ENCODE data around the gene ACE. TPM values are rescaled to one million over a fixed set of nuclear protein-coding genes. Genes with fewer than 3 reads are reported as not detected.

Gene ACE
- total and polyA plus RNA-seq, 5 donors, result 4.0 to 10.1 (median 5.7) TPM

DNA sequence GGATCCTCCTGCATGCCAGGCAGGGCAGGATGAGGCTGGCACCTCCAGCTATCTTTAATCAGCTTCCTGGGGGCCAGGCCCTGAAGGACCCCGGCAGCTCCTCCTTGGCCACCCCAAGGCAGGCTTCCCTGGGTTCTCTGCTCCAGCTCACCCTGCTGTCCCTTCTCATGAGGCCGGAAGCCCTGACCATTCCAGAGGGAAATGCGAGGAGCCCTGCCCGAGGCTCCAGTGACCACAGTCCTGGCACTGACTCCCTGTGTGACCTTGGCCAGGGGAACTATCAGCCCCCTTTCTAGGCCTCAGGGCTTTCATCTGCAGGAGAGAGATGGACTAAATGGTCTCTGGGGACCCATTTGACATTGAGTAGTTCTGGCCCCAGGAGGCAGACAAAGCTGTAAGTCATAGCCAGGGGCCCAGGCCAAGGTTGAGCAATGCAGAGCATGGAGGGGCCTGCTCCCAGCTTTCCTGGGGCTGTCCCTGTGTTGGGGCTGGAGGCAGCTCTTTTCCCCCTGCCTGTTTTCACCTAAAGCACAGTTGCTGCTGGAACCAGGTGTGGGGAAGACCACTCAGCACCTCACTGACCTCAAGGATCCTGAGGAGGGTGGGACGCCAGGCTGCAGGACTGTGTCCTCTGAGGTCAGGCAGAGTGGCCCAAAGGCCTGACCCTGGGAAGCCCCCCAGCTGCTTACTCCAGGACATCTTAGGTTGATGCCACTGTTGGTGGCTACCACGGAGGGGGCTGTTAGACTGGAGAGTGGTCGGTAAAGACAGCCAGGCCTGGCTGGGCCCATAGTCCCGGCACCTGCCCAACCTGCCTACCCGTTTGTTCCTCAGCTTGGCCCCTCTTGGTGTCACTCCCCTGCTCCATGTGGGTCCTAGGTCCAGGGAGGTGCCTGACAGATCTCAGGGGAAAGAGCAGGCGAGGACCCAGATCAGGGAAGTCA lies 54.4 kb downstream of the ACE start:
- WGBS, result 89% methylated on average over 10 of the region's 10 CpGs
- intact Hi-C loops (cut with DNase I), result no loop called here
- peak in 2 of 3 donors; percentile 18 to 24 for DNase-seq

DNA sequence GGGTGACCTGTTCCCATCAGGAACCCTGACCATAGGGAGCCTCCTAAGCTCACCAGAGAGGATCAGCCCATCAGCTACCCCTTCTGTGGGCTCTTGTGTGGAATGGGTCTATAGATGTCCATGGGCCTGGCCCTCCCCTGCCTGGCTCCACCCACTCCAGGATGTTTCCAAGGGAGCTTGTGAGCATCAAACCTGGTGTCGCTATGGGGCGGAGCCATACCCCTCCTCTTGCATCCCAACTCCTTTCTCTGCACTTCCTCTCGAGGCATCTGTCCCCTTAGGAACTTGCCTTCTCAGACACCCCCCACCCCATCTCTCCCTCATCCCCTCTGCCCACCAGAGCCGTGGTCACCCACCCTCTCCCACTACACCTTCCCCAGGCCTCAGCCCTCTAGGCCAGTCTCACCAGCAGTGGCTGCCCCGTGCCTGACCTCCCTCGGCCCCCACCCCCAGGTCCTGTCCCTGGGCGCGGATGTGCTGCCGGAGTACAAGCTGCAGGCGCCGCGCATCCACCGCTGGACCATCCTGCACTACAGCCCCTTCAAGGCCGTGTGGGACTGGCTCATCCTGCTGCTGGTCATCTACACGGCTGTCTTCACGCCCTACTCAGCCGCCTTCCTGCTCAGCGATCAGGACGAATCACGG lies 56.7 kb downstream of the ACE start:
- H3K4me3 ChIP-seq (ENCODE audit: low read length), result no peak overlapping the region
- DNase-seq (no peak), ATAC-seq (no peak)
- intact Hi-C loops (cut with DNase I), result no loop called here
- no peak overlapping the region for H3K27ac ChIP-seq (ENCODE audit: low read length)
- no peaks in the 10 kb centered on the region for H3K27me3 ChIP-seq (ENCODE audit: control insufficient read depth, insufficient read depth)
- 85% methylated on average over 20 of the region's 20 CpGs for WGBS
- no peaks in the 10 kb centered on the region for H3K9me3 ChIP-seq (ENCODE audit: control insufficient read depth, low read length)
- H3K4me1 ChIP-seq (ENCODE audit: control insufficient read depth, insufficient read depth, low read length), result no peaks in the 10 kb centered on the region

More for the DNA sequence above, 54.4 kb downstream of the ACE start:
- Histone ChIP-seq H3K4me3 (ENCODE audit: low read length) (no peak overlapping the region), H3K9me3 (ENCODE audit: control insufficient read depth, low read length) (no peaks in the 10 kb centered on the region), H3K27ac (ENCODE audit: low read length) (no peak overlapping the region), H3K27me3 (ENCODE audit: control insufficient read depth, insufficient read depth) (no peaks in the 10 kb centered on the region), H3K4me1 (ENCODE audit: control insufficient read depth, insufficient read depth, low read length) (no peaks in the 10 kb centered on the region)
- no peak for ATAC-seq

DNA sequence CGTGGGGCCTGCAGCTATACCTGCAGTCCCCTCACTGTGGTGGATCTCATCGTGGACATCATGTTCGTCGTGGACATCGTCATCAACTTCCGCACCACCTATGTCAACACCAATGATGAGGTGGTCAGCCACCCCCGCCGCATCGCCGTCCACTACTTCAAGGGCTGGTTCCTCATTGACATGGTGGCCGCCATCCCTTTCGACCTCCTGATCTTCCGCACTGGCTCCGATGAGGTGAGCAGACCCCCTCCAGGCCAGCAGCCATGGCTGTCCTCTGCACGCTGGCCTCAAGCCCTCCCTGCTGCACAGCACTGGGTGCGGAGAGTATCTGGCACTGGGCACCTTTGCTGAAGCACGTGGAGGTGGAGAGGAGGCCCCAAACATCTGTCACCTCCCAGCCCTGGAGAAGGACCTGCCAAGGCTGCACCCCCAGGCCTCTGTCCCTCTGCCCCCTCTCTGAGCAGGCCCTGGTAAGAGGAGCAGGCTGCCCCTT lies 57.3 kb downstream of the ACE start:
- H3K27ac ChIP-seq (ENCODE audit: low read length), result no peak overlapping the region
- intact Hi-C loops (cut with DNase I), result no loop called here
- H3K27me3 ChIP-seq (ENCODE audit: control insufficient read depth, insufficient read depth), result no peaks in the 10 kb centered on the region
- DNase-seq (no peak), ATAC-seq (no peak)
- H3K9me3 ChIP-seq (ENCODE audit: control insufficient read depth, low read length), result no peaks in the 10 kb centered on the region
- H3K4me3 ChIP-seq (ENCODE audit: low read length), result no peak overlapping the region
- no peaks in the 10 kb centered on the region for H3K4me1 ChIP-seq (ENCODE audit: control insufficient read depth, insufficient read depth, low read length)
- WGBS, result 92% methylated on average over 17 of the region's 17 CpGs

DNA sequence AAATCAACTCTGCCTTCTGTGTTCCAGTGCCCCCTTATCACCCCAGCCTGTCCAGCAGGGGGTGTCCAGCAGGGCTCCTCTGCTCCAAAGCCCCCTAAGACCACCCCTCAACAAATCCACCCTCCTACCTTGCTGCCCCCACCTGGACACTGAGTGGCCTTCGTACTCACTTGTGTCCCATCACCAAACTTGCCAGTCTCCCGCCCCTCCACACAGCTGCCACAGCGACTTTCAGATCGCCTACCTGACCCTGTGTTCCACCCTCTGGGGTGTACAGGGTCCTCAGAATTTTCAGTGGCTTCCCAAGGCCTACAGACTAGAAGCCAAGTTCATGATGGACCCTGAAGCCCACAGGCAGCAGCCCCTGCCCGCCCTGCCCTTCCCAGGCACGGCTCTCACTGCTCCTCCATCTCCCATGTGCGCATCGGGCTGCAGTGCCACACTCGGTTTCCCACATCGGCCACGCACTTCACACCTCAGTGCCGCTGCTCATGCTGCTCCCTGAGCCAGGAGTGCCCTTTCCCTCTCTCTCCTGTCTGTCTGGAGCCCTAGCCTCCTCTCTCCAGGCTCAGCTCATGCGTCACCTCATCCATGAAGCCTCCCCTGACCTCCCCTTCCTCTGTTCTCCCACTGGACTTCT lies 58.1 kb downstream of the ACE start:
- 80% methylated on average over 13 of the region's 13 CpGs for WGBS
- intact Hi-C loops (cut with DNase I), result no loop called here
- no peak for ATAC-seq
- no peak overlapping the region for H3K4me3 ChIP-seq (ENCODE audit: low read length)
- H3K4me1 ChIP-seq (ENCODE audit: control insufficient read depth, insufficient read depth, low read length), result no peaks in the 10 kb centered on the region
- H3K27me3 ChIP-seq (ENCODE audit: control insufficient read depth, insufficient read depth), result no peaks in the 10 kb centered on the region
- no peak overlapping the region for H3K27ac ChIP-seq (ENCODE audit: low read length)
- no peaks in the 10 kb centered on the region for H3K9me3 ChIP-seq (ENCODE audit: control insufficient read depth, low read length)
- DNase-seq, result no peak

DNA sequence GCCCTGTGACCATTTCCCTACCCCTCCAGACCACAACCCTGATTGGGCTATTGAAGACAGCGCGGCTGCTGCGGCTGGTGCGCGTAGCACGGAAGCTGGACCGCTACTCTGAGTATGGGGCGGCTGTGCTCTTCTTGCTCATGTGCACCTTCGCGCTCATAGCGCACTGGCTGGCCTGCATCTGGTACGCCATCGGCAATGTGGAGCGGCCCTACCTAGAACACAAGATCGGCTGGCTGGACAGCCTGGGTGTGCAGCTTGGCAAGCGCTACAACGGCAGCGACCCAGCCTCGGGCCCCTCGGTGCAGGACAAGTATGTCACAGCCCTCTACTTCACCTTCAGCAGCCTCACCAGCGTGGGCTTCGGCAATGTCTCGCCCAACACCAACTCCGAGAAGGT lies 58.8 kb downstream of the ACE start:
- DNase-seq (no peak), ATAC-seq (no peak)
- H3K4me3 ChIP-seq (ENCODE audit: low read length), result no peak overlapping the region
- no peaks in the 10 kb centered on the region for H3K4me1 ChIP-seq (ENCODE audit: control insufficient read depth, insufficient read depth, low read length)
- no peaks in the 10 kb centered on the region for H3K27me3 ChIP-seq (ENCODE audit: control insufficient read depth, insufficient read depth)
- no peaks in the 10 kb centered on the region for H3K9me3 ChIP-seq (ENCODE audit: control insufficient read depth, low read length)
- 96% methylated on average over 24 of the region's 24 CpGs for WGBS
- H3K27ac ChIP-seq (ENCODE audit: low read length), result no peak overlapping the region
- intact Hi-C loops (cut with DNase I), result no loop called here

DNA sequence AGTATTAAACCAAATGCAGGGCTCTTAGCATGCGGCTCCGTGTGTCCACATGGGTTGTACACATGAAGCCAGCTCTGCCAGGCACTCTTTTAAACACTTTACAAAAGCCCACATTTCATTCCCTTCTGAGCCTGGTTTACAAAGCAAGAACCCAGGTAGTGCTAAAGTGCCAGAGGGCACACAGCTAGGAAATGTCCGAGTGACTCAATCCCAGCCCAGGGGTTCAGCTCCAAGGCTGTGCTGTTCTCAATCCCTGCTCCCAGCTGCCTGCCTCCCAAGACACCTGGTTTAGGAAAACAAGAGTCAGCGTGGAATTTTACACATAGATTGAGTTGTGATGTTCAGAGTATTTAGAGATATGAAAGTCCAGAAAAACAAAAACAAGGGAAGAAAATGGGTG lies 60.1 kb downstream of the ACE start:
- no peaks in the 10 kb centered on the region for H3K27me3 ChIP-seq (ENCODE audit: control insufficient read depth, insufficient read depth)

DNA sequence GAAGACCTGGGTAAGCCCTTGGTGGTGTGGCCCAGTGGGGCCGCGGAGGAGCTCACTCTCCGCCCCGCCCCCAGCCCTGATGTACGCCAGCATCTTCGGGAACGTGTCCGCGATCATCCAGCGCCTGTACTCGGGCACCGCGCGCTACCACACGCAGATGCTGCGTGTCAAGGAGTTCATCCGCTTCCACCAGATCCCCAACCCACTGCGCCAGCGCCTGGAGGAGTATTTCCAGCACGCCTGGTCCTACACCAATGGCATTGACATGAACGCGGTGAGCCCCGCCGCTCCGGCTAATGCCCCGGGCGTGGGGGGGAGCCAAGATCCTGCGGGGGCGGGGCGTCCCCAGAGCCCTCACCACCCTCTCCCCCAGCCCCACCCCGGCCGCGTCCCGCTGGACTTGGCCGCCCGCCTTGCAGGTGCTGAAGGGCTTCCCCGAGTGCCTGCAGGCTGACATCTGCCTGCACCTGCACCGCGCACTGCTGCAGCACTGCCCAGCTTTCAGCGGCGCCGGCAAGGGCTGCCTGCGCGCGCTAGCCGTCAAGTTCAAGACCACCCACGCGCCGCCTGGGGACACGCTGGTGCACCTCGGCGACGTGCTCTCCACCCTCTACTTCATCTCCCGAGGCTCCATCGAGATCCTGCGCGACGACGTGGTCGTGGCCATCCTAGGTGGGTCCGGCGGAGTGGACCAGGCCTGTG lies 61.3 kb downstream of the ACE start:
- Histone ChIP-seq H3K27me3 (ENCODE audit: control insufficient read depth, insufficient read depth) (no peaks in the 10 kb centered on the region), H3K4me1 (ENCODE audit: control insufficient read depth, insufficient read depth, low read length) (no peaks in the 10 kb centered on the region), H3K4me3 (ENCODE audit: low read length) (no peak overlapping the region), H3K9me3 (ENCODE audit: control insufficient read depth, low read length) (no peaks in the 10 kb centered on the region), H3K27ac (ENCODE audit: low read length) (no peak overlapping the region)
- 6% methylated on average over 62 of the region's 62 CpGs for WGBS
- DNase-seq (peak in 1 of 3 donors; percentile 49), ATAC-seq (peak in 1 of 2 donors; percentile 8)
- intact Hi-C loops (cut with DNase I), result no loop called here

More for the DNA sequence above, 60.1 kb downstream of the ACE start:
- no peaks in the 10 kb centered on the region for H3K4me1 ChIP-seq (ENCODE audit: control insufficient read depth, insufficient read depth, low read length)
- H3K27ac ChIP-seq (ENCODE audit: low read length), result no peak overlapping the region
- DNase-seq (no peak), ATAC-seq (no peak)
- WGBS, result 88% methylated on average over 4 of the region's 4 CpGs
- H3K9me3 ChIP-seq (ENCODE audit: control insufficient read depth, low read length), result no peaks in the 10 kb centered on the region
- H3K4me3 ChIP-seq (ENCODE audit: low read length), result no peak overlapping the region
- intact Hi-C loops (cut with DNase I), result no loop called here

DNA sequence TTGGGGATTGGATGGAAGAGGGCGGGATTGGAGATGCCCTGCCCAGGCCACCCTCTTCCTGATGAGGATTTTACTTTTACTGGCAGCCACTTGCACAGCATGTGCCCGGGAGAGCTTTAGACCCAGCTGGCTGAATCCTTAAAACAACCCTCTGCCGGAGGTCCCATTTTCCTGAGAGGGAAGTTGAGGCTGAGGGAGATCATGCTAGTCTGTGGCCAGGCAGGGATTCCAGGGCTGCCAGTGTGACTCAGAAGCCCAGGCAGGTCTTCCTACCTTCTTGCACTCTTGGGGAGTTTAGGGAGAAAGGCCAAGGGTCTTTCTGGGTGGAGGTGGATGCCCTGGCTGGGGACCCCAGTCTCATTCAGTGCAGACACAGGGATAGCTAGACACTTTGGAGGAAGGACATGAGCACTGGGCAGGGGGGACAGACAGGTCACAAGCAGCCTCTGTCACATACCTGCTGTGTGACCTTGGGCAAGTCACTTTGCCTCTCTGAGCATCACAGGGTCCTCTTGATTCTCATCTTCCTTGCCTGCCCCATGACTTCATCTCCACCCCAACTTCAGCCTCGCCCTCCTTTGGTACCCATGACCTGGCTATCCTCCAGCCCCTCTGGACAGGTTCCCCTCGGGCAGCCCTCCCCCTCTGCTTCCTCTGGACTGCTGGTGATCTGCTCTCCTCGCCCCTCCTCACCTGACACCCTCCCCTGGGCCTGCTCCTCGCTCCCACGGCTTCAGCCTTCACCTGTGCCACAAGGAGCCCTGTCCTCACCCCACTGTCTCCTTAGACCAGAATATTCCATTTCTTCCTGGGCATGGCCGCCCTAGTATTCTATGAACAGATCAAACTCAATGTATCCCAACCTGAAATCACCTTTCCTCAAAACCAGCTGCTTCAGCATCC lies 62.1 kb downstream of the ACE start:
- intact Hi-C loops (cut with DNase I), result no loop called here
- no peak for DNase-seq
- Histone ChIP-seq H3K27me3 (ENCODE audit: control insufficient read depth, insufficient read depth) (no peaks in the 10 kb centered on the region), H3K4me3 (ENCODE audit: low read length) (no peak overlapping the region), H3K4me1 (ENCODE audit: control insufficient read depth, insufficient read depth, low read length) (no peaks in the 10 kb centered on the region), H3K27ac (ENCODE audit: low read length) (no peak overlapping the region), H3K9me3 (ENCODE audit: control insufficient read depth, low read length) (no peaks in the 10 kb centered on the region)
- ATAC-seq, result no peak
- WGBS, result 74% methylated on average over 9 of the region's 9 CpGs

DNA sequence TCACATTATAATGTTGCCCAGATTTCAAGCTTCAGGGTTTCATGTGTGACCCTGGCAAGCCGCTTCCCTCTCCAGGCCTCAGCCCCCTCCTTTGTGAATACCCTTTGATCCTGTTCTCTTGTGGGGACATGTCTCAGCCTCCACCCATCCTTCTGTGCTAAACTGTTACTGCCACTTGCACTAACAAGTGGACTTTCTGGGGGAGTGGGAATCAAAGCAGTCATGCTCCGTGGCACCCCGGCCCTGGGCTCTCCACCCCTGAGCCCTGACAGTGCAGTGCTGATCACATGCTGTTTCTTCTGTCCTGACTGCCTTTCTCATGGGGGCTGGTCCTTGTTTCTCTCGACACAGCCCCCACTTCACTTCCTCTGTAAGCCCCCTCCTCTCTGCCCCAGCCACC lies 63.7 kb downstream of the ACE start:
- ATAC-seq (no peak), DNase-seq (no peak)
- H3K9me3 ChIP-seq (ENCODE audit: control insufficient read depth, low read length), result no peaks in the 10 kb centered on the region
- H3K4me3 ChIP-seq (ENCODE audit: low read length), result no peak overlapping the region
- no peak overlapping the region for H3K27ac ChIP-seq (ENCODE audit: low read length)
- no peaks in the 10 kb centered on the region for H3K4me1 ChIP-seq (ENCODE audit: control insufficient read depth, insufficient read depth, low read length)
- WGBS, result 63% methylated on average over 4 of the region's 4 CpGs
- H3K27me3 ChIP-seq (ENCODE audit: control insufficient read depth, insufficient read depth), result no peaks in the 10 kb centered on the region
- intact Hi-C loops (cut with DNase I), result no loop called here

DNA sequence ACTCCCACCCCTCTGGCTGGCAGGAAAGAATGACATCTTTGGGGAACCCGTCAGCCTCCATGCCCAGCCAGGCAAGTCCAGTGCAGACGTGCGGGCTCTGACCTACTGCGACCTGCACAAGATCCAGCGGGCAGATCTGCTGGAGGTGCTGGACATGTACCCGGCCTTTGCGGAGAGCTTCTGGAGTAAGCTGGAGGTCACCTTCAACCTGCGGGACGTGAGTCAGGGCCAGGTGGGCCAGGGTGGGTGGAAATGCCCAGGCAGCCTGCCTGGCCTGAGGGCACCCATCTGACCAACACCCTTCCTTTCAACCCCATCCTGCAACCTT lies 65.3 kb downstream of the ACE start:
- intact Hi-C loops (cut with DNase I), result no loop called here
- Histone ChIP-seq H3K9me3 (ENCODE audit: control insufficient read depth, low read length) (no peaks in the 10 kb centered on the region), H3K27me3 (ENCODE audit: control insufficient read depth, insufficient read depth) (no peaks in the 10 kb centered on the region), H3K4me1 (ENCODE audit: control insufficient read depth, insufficient read depth, low read length) (no peaks in the 10 kb centered on the region), H3K27ac (ENCODE audit: low read length) (no peak overlapping the region), H3K4me3 (ENCODE audit: low read length) (no peak overlapping the region)
- no peak for DNase-seq
- WGBS, result 91% methylated on average over 9 of the region's 9 CpGs
- no peak for ATAC-seq
